Heart right ventricle (tissue), 16 donors: ENCODE data around the gene CPNE2. TPM values are rescaled to one million over a fixed set of nuclear protein-coding genes. Genes with fewer than 3 reads are reported as not detected.

Experiments used
- ATAC-seq, 8 donors: fragments of 200-7000 bp; cut with Tn5 transposase; one replicate each; pipeline ENCODE4 v1.9.1; 2020; ENCODE audit warnings: mild to moderate bottlenecking in 8 of 8, moderate library complexity in 8 of 8, moderate number of reproducible peaks in 1 of 8
- DNase-seq, 2 donors: peaks; one replicate each; pipeline ENCODE4 v3.0.0-alpha.2; 2020
- H3K27ac ChIP-seq, 10 donors: fragments of 200-600 bp; sonication (generic) in 2 of 10; one replicate each; pipeline versions ENCODE4 v1.5.0 to v1.8.0; 2020 to 2022; ENCODE audit warnings: mild to moderate bottlenecking in 3 of 10
- H3K27me3 ChIP-seq, 7 donors: fragments of 200-600 bp; one replicate each; pipeline ENCODE4 v1.8.0; 2021 to 2022; ENCODE audit warnings: mild to moderate bottlenecking in 2 of 7
- H3K36me3 ChIP-seq, 9 donors: fragments of 200-600 bp; sonication (generic) in 1 of 9; one replicate each; pipeline versions ENCODE4 v1.5.0 to v1.8.0; 2020 to 2022; ENCODE audit warnings: mild to moderate bottlenecking in 2 of 9
- H3K4me1 ChIP-seq, 9 donors: fragments of 200-600 bp; sonication (generic) in 1 of 9; one replicate each; pipeline versions ENCODE4 v1.5.0 to v1.8.0; 2020 to 2022; ENCODE audit warnings: mild to moderate bottlenecking in 4 of 9
- H3K4me3 ChIP-seq, 10 donors: fragments of 200-600 bp; sonication (generic) in 2 of 10; one replicate each; pipeline versions ENCODE4 v1.5.0 to v1.8.0; 2020 to 2022; ENCODE audit warnings: mild to moderate bottlenecking in 7 of 10, moderate library complexity in 2 of 10
- H3K9me3 ChIP-seq, 11 donors: fragments of 200-600 bp in 10 of 11; sonication (generic) in 2 of 11; one replicate each; pipeline versions ENCODE4 v1.5.0 to v1.8.0; 2013 to 2022; ENCODE audit warnings: mild to moderate bottlenecking in 2 of 11, control low read depth in 1 of 11, moderate library complexity in 1 of 11
- WGBS, 2 donors: extraction: QIAGEN DNeasy Blood & Tissue Kit; methylation state at CpG; one replicate each; pipeline ENCODE4 v1.1.7; 2013; ENCODE audit warnings: inconsistent platforms in 1 of 2; 5-methylcytosine and 5-hydroxymethylcytosine counted together
- intact Hi-C, 10 donors: fragments of 100-400 bp; cut with DNase I; formaldehyde crosslinking; loops; one replicate each; pipeline versions ENCODE4 v1.11.1 to v1.14.2; 2022
- polyA plus RNA-seq, 2 donors: library from polyadenylated mRNA; stranded (reverse); fragments of 200-250 nt; gene quantifications; one replicate each; pipeline ENCODE4 v1.2.3, GENCODE V29; 2013
- total RNA-seq, 10 donors: library from RNA; stranded (reverse); fragmentation: NEBNext Ultra II Directional in 3 of 10; extraction: Animal tissue kit (Norgen Biotek cat#: 25700) in 3 of 10; gene quantifications; one replicate each; pipeline versions ENCODE4 v1.2.1 to v1.2.4, GENCODE V29; 2021 to 2023
- TF ChIP-seq, protein P1 (sequence below), 9 donors: fragments of 200-600 bp; sonication (generic) in 2 of 9; IDR thresholded peaks; one replicate each; pipeline versions ENCODE4 v1.5.0 to v1.8.0; 2021 to 2022; ENCODE audit warnings: antibody characterized with exemption in 9 of 9, mild to moderate bottlenecking in 5 of 9, moderate library complexity in 1 of 9
- donor health status: Arrhythmogenic right ventricular cardiomyopathy.
- donor health status: ischemic (EF 13 %, LVEDD 7.1; RV severe dilation, severe dysfunction).
- donor health status: healthy with polysubstance abuse.
- donor health status: DM: no; HTN: yes; CAD: no.
- donor health status: DM: no; HTN: no; CAD: no.
- donor health status: ischemic (EF 25% LVEDD 6.9; RV normal size, moderate dysfunction).
- donor health status: ischemic (EF 25% LVEDD 5.7; RV mildly dilated, moderate dysfunction).
- donor health status: healthy.
- donor health status: DM: yes; HTN: yes; CAD: no.
- donor health status: Ischemic cardiomyopathy.
- donor health status: ischemic (EF 35%, LVEDD 5.7; RV mildly dilated, moderate dysfunction).
- donor health status: nonischemic (EF 11% LVEDD 7.7; RV severe dilation, severe dysfunction).
- donor health status: DM: yes; HTN: yes; CAD: no.
- donor health status: PGD.
- donor health status: ischemic (EF 29% LVEDD 5.4; RV normal size, mild dysfunction).
- donor health status: nonischemic (EF 23%, LVEDD 6.1; RV moderate dilation, normal function).

Gene CPNE2
- total and polyA plus RNA-seq, 12 donors: 6.5 to 32.1 (median 11.0) TPM

DNA sequence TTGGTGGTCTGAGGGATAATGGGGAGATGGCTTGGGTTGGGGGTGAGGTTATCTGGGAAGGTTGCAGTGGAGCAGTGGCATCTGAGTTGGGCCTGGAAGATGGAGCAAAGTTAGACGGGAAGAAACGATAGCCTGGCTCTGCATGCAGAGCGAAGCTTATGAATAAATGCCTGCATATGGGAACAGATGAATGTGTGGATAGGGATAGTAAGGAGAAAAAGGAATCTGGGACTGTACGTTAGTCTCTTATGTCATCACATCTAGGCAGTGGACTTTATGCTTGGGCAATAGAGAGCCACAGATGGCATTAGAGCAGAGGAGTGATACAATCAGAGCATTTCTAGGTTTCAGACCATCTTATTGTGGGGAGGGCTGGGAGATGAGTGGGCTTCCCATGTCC is 33.0 kb downstream of the CPNE2 start:
- ATAC-seq (no peak), DNase-seq (no peak)
- TF ChIP-seq, protein P1, sequence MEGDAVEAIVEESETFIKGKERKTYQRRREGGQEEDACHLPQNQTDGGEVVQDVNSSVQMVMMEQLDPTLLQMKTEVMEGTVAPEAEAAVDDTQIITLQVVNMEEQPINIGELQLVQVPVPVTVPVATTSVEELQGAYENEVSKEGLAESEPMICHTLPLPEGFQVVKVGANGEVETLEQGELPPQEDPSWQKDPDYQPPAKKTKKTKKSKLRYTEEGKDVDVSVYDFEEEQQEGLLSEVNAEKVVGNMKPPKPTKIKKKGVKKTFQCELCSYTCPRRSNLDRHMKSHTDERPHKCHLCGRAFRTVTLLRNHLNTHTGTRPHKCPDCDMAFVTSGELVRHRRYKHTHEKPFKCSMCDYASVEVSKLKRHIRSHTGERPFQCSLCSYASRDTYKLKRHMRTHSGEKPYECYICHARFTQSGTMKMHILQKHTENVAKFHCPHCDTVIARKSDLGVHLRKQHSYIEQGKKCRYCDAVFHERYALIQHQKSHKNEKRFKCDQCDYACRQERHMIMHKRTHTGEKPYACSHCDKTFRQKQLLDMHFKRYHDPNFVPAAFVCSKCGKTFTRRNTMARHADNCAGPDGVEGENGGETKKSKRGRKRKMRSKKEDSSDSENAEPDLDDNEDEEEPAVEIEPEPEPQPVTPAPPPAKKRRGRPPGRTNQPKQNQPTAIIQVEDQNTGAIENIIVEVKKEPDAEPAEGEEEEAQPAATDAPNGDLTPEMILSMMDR (IDR thresholded peaks at IDR 0.05): no peak
- H3K27ac ChIP-seq: no peak overlapping the region
- peaks cover 0 to 89% (median 9%) of the 10 kb centered on the region in 9 donors for H3K36me3 ChIP-seq
- no peaks in the 10 kb centered on the region for H3K27me3 ChIP-seq
- WGBS, 2 donors: 96 to 98% methylated on average over 4 of the region's 4 CpGs
- intact Hi-C loops: no loop called here
- no peaks in the 10 kb centered on the region for H3K9me3 ChIP-seq
- H3K4me3 ChIP-seq: no peak overlapping the region
- H3K4me1 ChIP-seq: peaks cover 0 to 11% (median 0%) of the 10 kb centered on the region in 9 donors

DNA sequence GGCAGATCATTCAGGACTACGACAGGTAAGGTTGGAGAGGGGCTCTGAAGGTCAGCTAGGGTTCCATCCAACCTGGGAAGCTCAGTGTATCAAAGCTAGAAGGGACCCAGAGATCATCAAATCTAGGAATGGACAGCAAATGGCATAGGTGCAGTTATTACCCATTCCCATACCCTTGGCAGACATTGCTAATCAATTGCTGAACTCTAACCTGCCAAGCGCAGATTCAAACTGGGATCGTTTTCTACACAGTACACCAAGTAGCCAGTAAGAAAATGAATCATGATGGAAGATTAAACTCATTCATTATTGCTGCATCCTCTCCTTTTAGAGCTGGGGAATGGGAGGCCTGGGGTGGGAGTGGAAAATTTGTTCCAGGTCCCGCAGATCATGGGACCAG is 33.6 kb downstream of the CPNE2 start:
- Histone ChIP-seq H3K4me1 (peaks cover 0 to 11% (median 0%) of the 10 kb centered on the region in 9 donors), H3K27ac (no peak overlapping the region), H3K9me3 (no peaks in the 10 kb centered on the region), H3K4me3 (no peak overlapping the region), H3K36me3 (peaks cover 0 to 83% (median 9%) of the 10 kb centered on the region in 9 donors), H3K27me3 (no peaks in the 10 kb centered on the region)
- intact Hi-C loops: no loop called here
- 96 to 99% methylated on average over 4 of the region's 4 CpGs for WGBS, 2 donors
- no peak for ATAC-seq
- TF ChIP-seq, protein P1 (IDR thresholded peaks at IDR 0.05): no peak
- DNase-seq: no peak

DNA sequence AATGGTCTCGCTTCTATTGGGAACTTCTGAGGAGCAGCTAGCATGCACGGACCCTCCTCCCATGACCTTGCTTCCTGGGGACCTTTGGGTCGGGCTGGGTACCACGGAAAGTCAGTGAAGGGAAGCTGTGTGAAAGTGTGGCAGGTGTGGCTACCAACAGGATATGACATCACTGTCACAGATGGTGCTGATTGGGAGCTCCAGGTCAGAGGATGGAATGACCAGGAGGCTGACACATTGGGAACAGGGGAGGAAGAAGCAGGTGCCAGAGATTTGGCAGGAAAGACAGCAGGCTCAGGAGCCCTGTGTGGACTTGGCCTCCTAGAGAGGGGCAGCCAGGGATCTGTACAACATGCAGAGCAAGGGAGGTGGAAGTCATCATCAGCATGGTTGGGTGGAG is 34.0 kb downstream of the CPNE2 start:
- Histone ChIP-seq H3K27ac (no peak overlapping the region), H3K9me3 (no peaks in the 10 kb centered on the region), H3K27me3 (no peaks in the 10 kb centered on the region), H3K4me1 (peaks cover 0 to 11% (median 0%) of the 10 kb centered on the region in 9 donors), H3K36me3 (peaks cover 0 to 82% (median 9%) of the 10 kb centered on the region in 9 donors), H3K4me3 (no peak overlapping the region)
- DNase-seq (no peak), ATAC-seq (no peak)
- TF ChIP-seq, protein P1 (IDR thresholded peaks at IDR 0.05): no peak
- intact Hi-C loops: no loop called here
- 80 to 84% methylated on average over 4 of the region's 4 CpGs for WGBS, 2 donors

DNA sequence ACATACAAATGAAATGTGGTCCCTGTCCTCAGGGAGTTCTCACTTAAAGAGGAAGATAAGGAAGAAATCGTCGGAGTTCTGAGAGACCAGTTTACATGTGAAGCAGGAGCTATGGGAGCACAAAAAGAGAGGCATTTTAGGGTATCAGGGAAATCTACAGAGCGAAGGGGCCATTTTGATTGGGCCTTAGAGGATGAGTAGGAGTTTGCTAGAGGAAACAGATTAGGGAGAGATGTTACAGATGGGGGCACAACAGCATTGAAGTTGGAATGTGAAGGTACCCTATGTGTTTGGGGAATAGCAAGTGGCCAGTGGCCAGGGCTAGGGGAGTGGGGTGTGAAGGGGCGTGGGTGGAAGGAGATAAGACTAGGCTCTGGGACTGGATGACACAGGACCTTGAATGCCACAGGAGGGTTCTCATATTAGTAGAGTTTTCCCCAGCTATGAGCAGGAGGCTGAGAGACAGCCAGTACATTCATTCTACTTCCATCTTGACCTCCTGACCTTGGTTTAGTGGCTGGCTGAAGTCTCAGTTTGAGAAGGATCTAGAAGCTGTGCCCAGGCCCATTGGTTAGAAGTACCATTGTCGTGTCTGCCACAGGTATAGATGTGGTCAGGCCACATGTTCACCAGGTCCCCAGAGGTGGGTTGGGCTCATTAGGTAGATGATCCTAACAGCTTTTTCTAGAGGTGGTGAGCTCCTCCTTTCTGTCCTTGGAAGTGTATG is 34.8 kb downstream of the CPNE2 start:
- no peaks in the 10 kb centered on the region for H3K27me3 ChIP-seq
- intact Hi-C loops: no loop called here
- 91 to 94% methylated on average over 5 of the region's 5 CpGs for WGBS, 2 donors
- ATAC-seq: no peak
- H3K4me1 ChIP-seq: peaks cover 0 to 11% (median 0%) of the 10 kb centered on the region in 9 donors
- TF ChIP-seq, protein P1 (IDR thresholded peaks at IDR 0.05): no peak
- H3K27ac ChIP-seq: no peak overlapping the region
- H3K36me3 ChIP-seq: peaks cover 0 to 76% (median 5%) of the 10 kb centered on the region in 9 donors
- no peak overlapping the region for H3K4me3 ChIP-seq
- DNase-seq: no peak
- no peaks in the 10 kb centered on the region for H3K9me3 ChIP-seq
